Naive thymus-derived CD4-positive, alpha-beta T cell (primary cell): Measurements from ENCODE around the gene JAKMIP1. TPM values are rescaled to one million over a fixed set of nuclear protein-coding genes. Genes with fewer than 3 reads are reported as not detected.
A peak's percentile ranks its signal among the peaks of the same experiment; 100 is the strongest.

ENCODE experiments used
- ATAC-seq: fragments of 150-1000 bp; cut with Tn5 transposase; 2 replicates; pipeline ENCODE4 v1.10.0; 2021; ENCODE audit warnings: mild to moderate bottlenecking, moderate library complexity
- CTCF ChIA-PET: fragments of 350-600 bp; sonication (Branson Sonifier 250); formaldehyde crosslinking; loops from one replicate; lab custom pipeline; 2021; ENCODE audit warnings: antibody characterized with exemption; lab: Charles Lee
- POLR2A ChIA-PET: fragments of 350-600 bp; sonication (Branson Sonifier 250); formaldehyde crosslinking; loops from one replicate; lab custom pipeline; 2021; ENCODE audit warnings: antibody characterized with exemption, inconsistent platforms; lab: Charles Lee
- DNase-seq, 9 donors: peaks; one replicate each; pipeline versions ENCODE4 v3.0.0 to v3.0.0-alpha.2; 2020 to 2022; ENCODE audit warnings: mixed read lengths in 1 of 9
- H3K27ac ChIP-seq: one replicate; pipeline ENCODE4 v1.7.0; 2013; ENCODE audit warnings: mild to moderate bottlenecking, low read depth, low read length, moderate library complexity
- H3K27me3 ChIP-seq, 2 donors: one replicate each; pipeline ENCODE4 v1.7.0; 2013; ENCODE audit warnings: low read length in 2 of 2, mild to moderate bottlenecking in 2 of 2, moderate library complexity in 2 of 2; ENCODE audit not compliant: control insufficient read depth in 2 of 2, insufficient read depth in 2 of 2
- H3K36me3 ChIP-seq, 3 experiments: 1 replicate in 2 of 3; 2 replicates in 1 of 3; pipeline ENCODE4 v1.7.0; 2013; ENCODE audit warnings: low read length in 3 of 3, mild to moderate bottlenecking in 3 of 3, moderate library complexity in 1 of 3; ENCODE audit not compliant: insufficient read depth in 3 of 3, control insufficient read depth in 2 of 3
- H3K4me1 ChIP-seq, 2 donors: one replicate each; pipeline ENCODE4 v1.7.0; 2013; ENCODE audit warnings: low read length in 2 of 2, mild to moderate bottlenecking in 2 of 2, moderate library complexity in 1 of 2; ENCODE audit not compliant: control insufficient read depth in 2 of 2, insufficient read depth in 2 of 2
- H3K4me3 ChIP-seq: 2 replicates; pipeline ENCODE4 v1.7.0; 2013; ENCODE audit warnings: mild to moderate bottlenecking, low read length
- H3K9me3 ChIP-seq, 3 experiments: 1 replicate in 2 of 3; 2 replicates in 1 of 3; pipeline ENCODE4 v1.7.0; 2013; ENCODE audit warnings: low read length in 3 of 3; ENCODE audit not compliant: control insufficient read depth in 2 of 3
- H3K27ac Mint-ChIP-seq, 9 donors: one replicate each; pipeline ENCODE4 v1.8.0; 2020 to 2022; ENCODE audit warnings: mixed read lengths in 9 of 9, mild to moderate bottlenecking in 8 of 9, moderate library complexity in 5 of 9, inconsistent platforms in 2 of 9
- H3K27me3 Mint-ChIP-seq, 5 donors: one replicate each; pipeline ENCODE4 v1.8.0; 2021 to 2022; ENCODE audit warnings: mixed read lengths in 5 of 5, mild to moderate bottlenecking in 1 of 5
- H3K36me3 Mint-ChIP-seq, 5 donors: one replicate each; pipeline ENCODE4 v1.8.0; 2020 to 2022; ENCODE audit warnings: mixed read lengths in 5 of 5, mild to moderate bottlenecking in 3 of 5, inconsistent platforms in 1 of 5
- H3K4me1 Mint-ChIP-seq, 7 donors: one replicate each; pipeline ENCODE4 v1.8.0; 2020 to 2022; ENCODE audit warnings: mixed read lengths in 7 of 7, mild to moderate bottlenecking in 3 of 7, inconsistent platforms in 1 of 7
- H3K4me3 Mint-ChIP-seq, 10 donors: one replicate each; pipeline ENCODE4 v1.8.0; 2020 to 2022; ENCODE audit warnings: mild to moderate bottlenecking in 10 of 10, mixed read lengths in 10 of 10, moderate library complexity in 6 of 10, inconsistent platforms in 2 of 10
- H3K9me3 Mint-ChIP-seq, 11 donors: one replicate each; pipeline ENCODE4 v1.8.0; 2020 to 2022; ENCODE audit warnings: mixed read lengths in 11 of 11, mild to moderate bottlenecking in 4 of 11, inconsistent platforms in 1 of 11, moderate library complexity in 1 of 11
- intact Hi-C, 2 donors: fragments of 100-400 bp; cut with micrococcal nuclease; formaldehyde crosslinking; loops; one replicate each; pipeline ENCODE4 v1.15.1; 2023
- polyA plus RNA-seq, 2 donors: library from polyadenylated mRNA; unstranded; fragments of 300-500 nt; fragmentation: Illumina TruSeq; gene quantifications; one replicate each; pipeline ENCODE4 v1.2.3, GENCODE V29; 2021
- total RNA-seq, 6 experiments: library from RNA in 5 of 6; stranded (reverse) in 5 of 6; gene quantifications; 1 replicate in 5 of 6; 2 replicates in 1 of 6; pipeline ENCODE4 v1.2.3 and lab custom pipeline; 2021 to 2026

Gene JAKMIP1
- total and polyA plus RNA-seq, 7 experiments from 2014 or later, result 0.21 to 15.3 (median 2.4) TPM; not detected in 3

GRCh38 chr4:6095897-6096296, 104.5 kb downstream of the JAKMIP1 start:
- Mint-ChIP-seq H3K4me1 (peaks cover 0 to 17% (median 3%) of the 10 kb centered on the region in 7 donors), H3K27ac (no peak overlapping the region), H3K27me3 (peaks cover 0 to 36% (median 6%) of the 10 kb centered on the region in 5 donors), H3K9me3 (peaks cover 0 to 5% (median 1%) of the 10 kb centered on the region in 11 donors), H3K4me3 (no peak overlapping the region), H3K36me3 (peaks cover 0 to 3% (median 0%) of the 10 kb centered on the region in 5 donors)
- Histone ChIP-seq H3K27ac (no peak overlapping the region), H3K4me1 (peaks cover 0 to 10% of the 10 kb centered on the region in 2 donors), H3K27me3 (no peaks in the 10 kb centered on the region), H3K4me3 (no peak overlapping the region), H3K9me3 (no peaks in the 10 kb centered on the region), H3K36me3 (no peaks in the 10 kb centered on the region)
- ChIA-PET CTCF (no interaction called here), POLR2A (no interaction called here)
- DNase-seq (no peak), ATAC-seq (no peak)
- intact Hi-C loops, result no loop called here

GRCh38 chr4:6095023-6095752, 105.2 kb downstream of the JAKMIP1 start:
- peaks cover 0 to 17% (median 3%) of the 10 kb centered on the region in 7 donors for H3K4me1 Mint-ChIP-seq
- no peak for DNase-seq
- Histone ChIP-seq H3K36me3 (no peaks in the 10 kb centered on the region), H3K27ac (no peak overlapping the region), H3K9me3 (no peaks in the 10 kb centered on the region), H3K4me1 (peaks cover 0 to 10% of the 10 kb centered on the region in 2 donors), H3K27me3 (no peaks in the 10 kb centered on the region), H3K4me3 (no peak overlapping the region)
- POLR2A ChIA-PET, result no interaction called here
- H3K4me3 Mint-ChIP-seq, result no peak overlapping the region
- peaks cover 0 to 3% (median 0%) of the 10 kb centered on the region in 5 donors for H3K36me3 Mint-ChIP-seq
- H3K9me3 Mint-ChIP-seq, result peaks cover 0 to 7% (median 1%) of the 10 kb centered on the region in 11 donors
- no peak for ATAC-seq
- peaks cover 5 to 37% (median 10%) of the 10 kb centered on the region in 5 donors for H3K27me3 Mint-ChIP-seq
- no peak overlapping the region for H3K27ac Mint-ChIP-seq
- CTCF ChIA-PET, result no interaction called here
- intact Hi-C loops, result no loop called here

GRCh38 chr4:6093671-6094070, 106.7 kb downstream of the JAKMIP1 start:
- CTCF ChIA-PET, result no interaction called here
- H3K36me3 Mint-ChIP-seq, result peaks cover 0 to 3% (median 0%) of the 10 kb centered on the region in 5 donors

GRCh38 chr4:6092971-6093370, 107.4 kb downstream of the JAKMIP1 start:
- peaks cover 0 to 3% (median 0%) of the 10 kb centered on the region in 5 donors for H3K36me3 Mint-ChIP-seq
- peaks cover 5 to 47% (median 10%) of the 10 kb centered on the region in 5 donors for H3K27me3 Mint-ChIP-seq

More at GRCh38 chr4:6093671-6094070, 106.7 kb downstream of the JAKMIP1 start:
- Mint-ChIP-seq H3K9me3 (peaks cover 0 to 7% (median 0%) of the 10 kb centered on the region in 11 donors), H3K27me3 (peaks cover 5 to 40% (median 10%) of the 10 kb centered on the region in 5 donors), H3K4me3 (no peak overlapping the region), H3K4me1 (peaks cover 0 to 17% (median 3%) of the 10 kb centered on the region in 7 donors), H3K27ac (no peak overlapping the region)
- DNase-seq (no peak), ATAC-seq (no peak)
- H3K4me1 ChIP-seq, result peaks cover 0 to 10% of the 10 kb centered on the region in 2 donors
- no peaks in the 10 kb centered on the region for H3K27me3 ChIP-seq
- H3K4me3 ChIP-seq, result no peak overlapping the region
- H3K27ac ChIP-seq, result no peak overlapping the region
- no peaks in the 10 kb centered on the region for H3K9me3 ChIP-seq
- intact Hi-C loops, result no loop called here
- no peaks in the 10 kb centered on the region for H3K36me3 ChIP-seq
- POLR2A ChIA-PET, result no interaction called here

GRCh38 chr4:6092131-6092530, 108.2 kb downstream of the JAKMIP1 start:
- Mint-ChIP-seq H3K4me1 (peaks cover 0 to 19% (median 3%) of the 10 kb centered on the region in 7 donors), H3K9me3 (peaks cover 0 to 7% (median 0%) of the 10 kb centered on the region in 11 donors), H3K27ac (peak overlapping the region in 1 of 9 donors; percentile 7), H3K36me3 (peaks cover 0 to 3% (median 0%) of the 10 kb centered on the region in 5 donors), H3K4me3 (peak overlapping the region in 1 of 10 donors; percentile 58), H3K27me3 (peaks cover 5 to 49% (median 10%) of the 10 kb centered on the region in 5 donors)
- no peaks in the 10 kb centered on the region for H3K36me3 ChIP-seq
- ChIA-PET POLR2A (no interaction called here), CTCF (no interaction called here)
- peaks cover 0 to 10% of the 10 kb centered on the region in 2 donors for H3K4me1 ChIP-seq
- no peak for DNase-seq
- no peak overlapping the region for H3K27ac ChIP-seq
- H3K27me3 ChIP-seq, result no peaks in the 10 kb centered on the region
- no peaks in the 10 kb centered on the region for H3K9me3 ChIP-seq
- no peak overlapping the region for H3K4me3 ChIP-seq
- ATAC-seq, result no peak
- intact Hi-C loops, result no loop called here

More at GRCh38 chr4:6092971-6093370, 107.4 kb downstream of the JAKMIP1 start:
- H3K27ac Mint-ChIP-seq, result no peak overlapping the region
- Histone ChIP-seq H3K27ac (no peak overlapping the region), H3K9me3 (no peaks in the 10 kb centered on the region), H3K4me3 (no peak overlapping the region), H3K36me3 (no peaks in the 10 kb centered on the region), H3K4me1 (peaks cover 0 to 10% of the 10 kb centered on the region in 2 donors), H3K27me3 (no peaks in the 10 kb centered on the region)
- ATAC-seq (no peak), DNase-seq (no peak)
- intact Hi-C loops, result no loop called here
- ChIA-PET POLR2A (no interaction called here), CTCF (no interaction called here)
- peaks cover 0 to 7% (median 0%) of the 10 kb centered on the region in 11 donors for H3K9me3 Mint-ChIP-seq
- H3K4me1 Mint-ChIP-seq, result peaks cover 0 to 19% (median 3%) of the 10 kb centered on the region in 7 donors
- H3K4me3 Mint-ChIP-seq, result no peak overlapping the region

- Mint-ChIP-seq H3K4me3 (no peak overlapping the region), H3K36me3 (peaks cover 0 to 5% (median 0%) of the 10 kb centered on the region in 5 donors), H3K4me1 (peaks cover 0 to 19% (median 3%) of the 10 kb centered on the region in 7 donors), H3K27me3 (peaks cover 5 to 56% (median 10%) of the 10 kb centered on the region in 5 donors), H3K9me3 (peaks cover 0 to 7% (median under 1%) of the 10 kb centered on the region in 11 donors), H3K27ac (no peak overlapping the region)
- no peaks in the 10 kb centered on the region for H3K9me3 ChIP-seq
- H3K36me3 ChIP-seq, result no peaks in the 10 kb centered on the region
- no peak for ATAC-seq
- no peaks in the 10 kb centered on the region for H3K27me3 ChIP-seq
- H3K27ac ChIP-seq, result no peak overlapping the region
- ChIA-PET CTCF (no interaction called here), POLR2A (no interaction called here)
- intact Hi-C loops, result no loop called here
- H3K4me3 ChIP-seq, result no peak overlapping the region
- peaks cover 0 to 10% of the 10 kb centered on the region in 2 donors for H3K4me1 ChIP-seq
- DNase-seq, result no peak
Measured at GRCh38 chr4:6090931-6091330, 109.4 kb downstream of the JAKMIP1 start.
